ENCODE results near the gene ACAP1. TPM values are rescaled to one million over a fixed set of nuclear protein-coding genes. Genes with fewer than 3 reads are reported as not detected.
"Not testable (repeated sequence)": the region's sequence is repeated elsewhere in the genome, so short reads cannot be mapped to it uniquely, and the experiment has no call there.

The ACAP1 gene
- total RNA-seq, 1 donor from 2014 or later, result 6.8 TPM

GRCh38 chr17:7367083-7367482, 30.8 kb downstream of the ACAP1 start:
- Mint-ChIP-seq H3K4me3 (ENCODE audit: unreplicated experiment) (no peak overlapping the region), H3K27ac (ENCODE audit: unreplicated experiment) (no peak overlapping the region), H3K9me3 (ENCODE audit: low read depth) (no peaks in the 10 kb centered on the region), H3K27me3 (ENCODE audit: low read depth) (peaks cover 10% of the 10 kb centered on the region), H3K4me1 (ENCODE audit: low read depth) (no peaks in the 10 kb centered on the region), H3K36me3 (ENCODE audit: low read depth) (peaks cover 2% of the 10 kb centered on the region)
- DNase-seq (ENCODE audit: low spot score), result no peak
- TF ChIP-seq CTCF (IDR thresholded peaks at IDR 0.05), result no peak

- no peak for TF ChIP-seq CTCF (IDR thresholded peaks at IDR 0.05)
- H3K4me3 Mint-ChIP-seq (ENCODE audit: unreplicated experiment), result no peak overlapping the region
Observed at GRCh38 chr17:7367918-7368598, 31.7 kb downstream of the ACAP1 start.

GRCh38 chr17:7368599-7368994, 32.3 kb downstream of the ACAP1 start:
- H3K36me3 Mint-ChIP-seq (ENCODE audit: low read depth); DNase-seq (ENCODE audit: low spot score); H3K4me3 Mint-ChIP-seq (ENCODE audit: unreplicated experiment); H3K27ac Mint-ChIP-seq (ENCODE audit: unreplicated experiment); H3K9me3 Mint-ChIP-seq (ENCODE audit: low read depth); H3K4me1 Mint-ChIP-seq (ENCODE audit: low read depth): not testable (repeated sequence)
- peaks cover 10% of the 10 kb centered on the region for H3K27me3 Mint-ChIP-seq (ENCODE audit: low read depth)

More at GRCh38 chr17:7367918-7368598, 31.7 kb downstream of the ACAP1 start:
- Mint-ChIP-seq H3K4me1 (ENCODE audit: low read depth) (no peaks in the 10 kb centered on the region), H3K36me3 (ENCODE audit: low read depth) (peaks cover 2% of the 10 kb centered on the region), H3K27me3 (ENCODE audit: low read depth) (peaks cover 10% of the 10 kb centered on the region), H3K27ac (ENCODE audit: unreplicated experiment) (no peak overlapping the region), H3K9me3 (ENCODE audit: low read depth) (no peaks in the 10 kb centered on the region)
- no peak for DNase-seq (ENCODE audit: low spot score)

GRCh38 chr17:7369825-7370224, 33.5 kb downstream of the ACAP1 start:
- DNase-seq (ENCODE audit: low spot score), result no peak
- H3K4me1 Mint-ChIP-seq (ENCODE audit: low read depth), result no peaks in the 10 kb centered on the region
- no peak for TF ChIP-seq CTCF (IDR thresholded peaks at IDR 0.05)
- H3K36me3 Mint-ChIP-seq (ENCODE audit: low read depth), result peaks cover 2% of the 10 kb centered on the region
- no peak overlapping the region for H3K27ac Mint-ChIP-seq (ENCODE audit: unreplicated experiment)
- no peaks in the 10 kb centered on the region for H3K9me3 Mint-ChIP-seq (ENCODE audit: low read depth)
- peaks cover 10% of the 10 kb centered on the region for H3K27me3 Mint-ChIP-seq (ENCODE audit: low read depth)
- no peak overlapping the region for H3K4me3 Mint-ChIP-seq (ENCODE audit: unreplicated experiment)

GRCh38 chr17:7370853-7371252, 34.5 kb downstream of the ACAP1 start:
- no peak for TF ChIP-seq CTCF (IDR thresholded peaks at IDR 0.05)
- Mint-ChIP-seq H3K4me1 (ENCODE audit: low read depth) (no peaks in the 10 kb centered on the region), H3K9me3 (ENCODE audit: low read depth) (no peaks in the 10 kb centered on the region), H3K27me3 (ENCODE audit: low read depth) (peaks cover 10% of the 10 kb centered on the region), H3K4me3 (ENCODE audit: unreplicated experiment) (no peak overlapping the region), H3K36me3 (ENCODE audit: low read depth) (peaks cover 2% of the 10 kb centered on the region), H3K27ac (ENCODE audit: unreplicated experiment) (no peak overlapping the region)
- DNase-seq (ENCODE audit: low spot score), result no peak

GRCh38 chr17:7374353-7374752, 38.0 kb downstream of the ACAP1 start:
- Mint-ChIP-seq H3K4me3 (ENCODE audit: unreplicated experiment) (no peak overlapping the region), H3K36me3 (ENCODE audit: low read depth) (peaks cover 3% of the 10 kb centered on the region), H3K9me3 (ENCODE audit: low read depth) (peaks cover 4% of the 10 kb centered on the region), H3K27ac (ENCODE audit: unreplicated experiment) (no peak overlapping the region), H3K4me1 (ENCODE audit: low read depth) (no peaks in the 10 kb centered on the region), H3K27me3 (ENCODE audit: low read depth) (peaks cover 14% of the 10 kb centered on the region)
- no peak for TF ChIP-seq CTCF (IDR thresholded peaks at IDR 0.05)
- no peak for DNase-seq (ENCODE audit: low spot score)
